ENCODE data around the gene LRP3.
"Not testable (repeated sequence)": the region's sequence is repeated elsewhere in the genome, so short reads cannot be mapped to it uniquely, and the experiment has no call there.

Gene LRP3

GRCh38 chr19:33176670-33177416 lies 17.3 kb upstream of the LRP3 start:
- peak; percentile 98 for DNase-seq (ENCODE audit: low spot score)
- FAIRE-seq: peak; percentile 78

- FAIRE-seq: no peak
- no peak for DNase-seq (ENCODE audit: low spot score)
These were observed 16.6 kb upstream of the LRP3 start for GRCh38 chr19:33177417-33177979.

- FAIRE-seq: no peak
- DNase-seq (ENCODE audit: low spot score): no peak
These were observed 7.5 kb upstream of the LRP3 start for GRCh38 chr19:33186431-33187182.

- DNase-seq (ENCODE audit: low spot score) (no peak), FAIRE-seq (no peak)
These were observed 7.0 kb upstream of the LRP3 start for GRCh38 chr19:33187183-33187540.

- DNase-seq (ENCODE audit: low spot score): no peak
- FAIRE-seq: no peak
These were observed 4.7 kb upstream of the LRP3 start for GRCh38 chr19:33189453-33189852.

GRCh38 chr19:33191092-33191491 lies 3.0 kb upstream of the LRP3 start:
- DNase-seq (ENCODE audit: low spot score); FAIRE-seq: not testable (repeated sequence)

- no peak for FAIRE-seq
- no peak for DNase-seq (ENCODE audit: low spot score)
These were observed 2.6 kb upstream of the LRP3 start for GRCh38 chr19:33191501-33191900.

- FAIRE-seq (no peak), DNase-seq (ENCODE audit: low spot score) (no peak)
These were observed 2.1 kb upstream of the LRP3 start for GRCh38 chr19:33192010-33192409.

- FAIRE-seq (no peak), DNase-seq (ENCODE audit: low spot score) (no peak)
These were observed 763 bp upstream of the LRP3 start for GRCh38 chr19:33193269-33193864.

- FAIRE-seq (no peak), DNase-seq (ENCODE audit: low spot score) (no peak)
These were observed 379 bp downstream of the LRP3 start for GRCh38 chr19:33194532-33194885.

GRCh38 chr19:33194886-33195644 lies 935 bp downstream of the LRP3 start:
- FAIRE-seq (no peak), DNase-seq (ENCODE audit: low spot score) (no peak)

GRCh38 chr19:33195645-33196347 lies 1.7 kb downstream of the LRP3 start:
- DNase-seq (ENCODE audit: low spot score): no peak
- FAIRE-seq: no peak

- FAIRE-seq: no peak
- DNase-seq (ENCODE audit: low spot score): no peak
These were observed 2.5 kb downstream of the LRP3 start for GRCh38 chr19:33196446-33197193.

GRCh38 chr19:33197591-33198000 lies 3.5 kb downstream of the LRP3 start:
- DNase-seq (ENCODE audit: low spot score): no peak
- no peak for FAIRE-seq

- no peak for FAIRE-seq
These were observed 4.0 kb downstream of the LRP3 start for GRCh38 chr19:33198169-33198568.

GRCh38 chr19:33199441-33200265 lies 5.5 kb downstream of the LRP3 start:
- DNase-seq (ENCODE audit: low spot score) (no peak), FAIRE-seq (no peak)

More at GRCh38 chr19:33198169-33198568, 4.0 kb downstream of the LRP3 start:
- no peak for DNase-seq (ENCODE audit: low spot score)

GRCh38 chr19:33201473-33201872 lies 7.3 kb downstream of the LRP3 start:
- no peak for FAIRE-seq
- no peak for DNase-seq (ENCODE audit: low spot score)

GRCh38 chr19:33201886-33202545 lies 7.9 kb downstream of the LRP3 start:
- no peak for FAIRE-seq
- DNase-seq (ENCODE audit: low spot score): no peak
